GM10847 (cell line): ENCODE data around the gene PNLIPRP2.

Experiments used
- POLR2A ChIP-seq: IDR thresholded peaks from 2 replicates; pipeline ENCODE4 v1.6.1; 2011; ENCODE audit not compliant: insufficient read length; ENCODE audit errors: extremely low read depth

PNLIPRP2 gene

DNA sequence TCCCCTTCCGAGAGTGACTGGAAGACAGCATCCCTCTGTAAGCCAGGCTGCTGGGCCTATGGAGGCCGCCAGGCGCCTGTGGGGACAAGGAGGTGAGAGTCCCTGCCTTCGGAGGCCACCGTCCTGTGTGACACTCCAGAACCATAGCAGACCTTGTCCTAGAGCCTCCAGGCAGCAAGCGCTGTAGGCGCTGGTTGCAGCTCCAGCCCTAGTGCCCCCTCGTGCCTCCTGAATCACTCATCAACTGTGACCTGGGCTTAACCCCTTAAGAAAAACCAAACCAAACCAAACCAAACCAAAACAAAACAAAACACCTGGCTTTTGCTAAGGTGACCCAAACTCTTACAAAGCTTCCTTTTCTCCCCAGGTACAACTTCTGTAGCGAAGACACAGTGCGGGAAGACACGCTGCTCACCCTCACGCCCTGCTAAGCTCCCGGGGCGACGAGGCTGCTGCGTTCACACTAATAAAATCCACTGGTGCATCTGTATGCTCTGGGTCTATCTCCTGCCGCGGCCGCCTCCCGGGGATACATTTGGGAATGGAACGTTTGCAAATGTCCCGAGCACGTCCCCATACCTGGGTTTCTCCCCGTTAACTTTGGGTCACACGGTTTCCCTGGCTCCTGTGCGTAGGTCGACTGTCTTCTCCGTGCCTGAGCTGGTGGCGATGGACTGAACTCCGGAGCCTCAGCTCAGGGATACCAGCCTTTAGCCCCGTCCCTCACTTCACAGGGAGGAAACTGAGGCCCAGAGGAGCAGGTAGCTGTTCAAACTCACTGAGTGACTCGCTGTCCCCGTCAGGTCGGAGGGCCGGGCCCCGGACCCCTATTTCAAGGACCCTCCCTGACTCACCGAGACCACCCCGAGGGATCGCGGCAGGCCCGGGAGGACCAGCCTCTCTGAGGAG lies 11.8 kb upstream of the PNLIPRP2 start:
- no peak for TF ChIP-seq POLR2A

DNA sequence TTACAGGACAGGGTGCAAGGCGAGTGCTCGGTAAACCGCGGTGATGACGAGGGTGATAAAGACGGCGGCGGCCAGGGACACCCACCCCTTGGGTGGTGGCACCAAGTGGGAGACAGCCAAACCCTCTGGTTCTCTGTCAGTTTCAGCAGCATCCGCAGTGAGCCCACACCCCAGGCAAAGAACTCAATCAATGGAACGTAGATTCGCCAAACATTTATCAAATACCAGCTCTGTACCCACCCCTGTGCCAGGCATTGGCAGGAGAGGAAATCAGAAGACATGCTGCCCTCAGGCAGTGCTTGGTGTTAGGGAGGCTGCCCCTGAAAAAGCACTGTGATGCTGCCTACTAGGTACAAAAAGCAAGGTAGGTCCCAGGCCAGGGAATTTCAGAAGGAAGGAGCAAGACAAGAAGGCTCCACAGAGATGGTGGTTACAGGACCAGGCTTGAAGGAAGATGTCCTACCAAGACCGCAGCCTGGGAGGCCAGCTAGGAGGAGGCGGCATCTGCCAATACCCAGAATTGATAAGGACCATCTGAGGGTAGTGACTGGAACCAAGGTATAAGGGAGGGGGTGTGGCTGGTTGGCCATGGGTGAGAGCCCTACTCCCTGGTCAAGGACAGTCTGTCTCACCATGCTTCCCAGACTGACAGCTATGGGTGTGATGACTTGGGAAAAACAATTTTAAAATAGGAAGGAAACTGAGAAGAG lies 10.2 kb upstream of the PNLIPRP2 start:
- no peak for TF ChIP-seq POLR2A

DNA sequence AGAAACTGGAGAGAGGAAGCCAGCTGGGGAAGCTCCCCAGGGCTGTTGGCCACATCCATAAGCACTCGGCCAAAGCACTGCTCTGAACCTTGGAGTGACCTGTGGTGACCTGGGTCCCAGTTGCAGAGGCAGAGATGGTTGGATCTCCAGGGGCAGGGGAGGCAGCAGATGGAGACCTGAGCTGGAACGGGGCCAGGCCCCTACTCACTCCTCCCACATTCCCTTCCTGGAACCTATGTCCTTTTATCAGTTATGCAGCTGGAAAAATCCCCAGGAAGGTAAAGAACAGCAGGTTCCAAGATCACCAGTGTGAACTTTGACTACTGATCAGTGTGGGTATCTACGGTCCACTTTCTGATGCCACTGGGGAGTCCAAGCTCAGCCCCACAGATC lies 9.6 kb upstream of the PNLIPRP2 start:
- TF ChIP-seq POLR2A: no peak

DNA sequence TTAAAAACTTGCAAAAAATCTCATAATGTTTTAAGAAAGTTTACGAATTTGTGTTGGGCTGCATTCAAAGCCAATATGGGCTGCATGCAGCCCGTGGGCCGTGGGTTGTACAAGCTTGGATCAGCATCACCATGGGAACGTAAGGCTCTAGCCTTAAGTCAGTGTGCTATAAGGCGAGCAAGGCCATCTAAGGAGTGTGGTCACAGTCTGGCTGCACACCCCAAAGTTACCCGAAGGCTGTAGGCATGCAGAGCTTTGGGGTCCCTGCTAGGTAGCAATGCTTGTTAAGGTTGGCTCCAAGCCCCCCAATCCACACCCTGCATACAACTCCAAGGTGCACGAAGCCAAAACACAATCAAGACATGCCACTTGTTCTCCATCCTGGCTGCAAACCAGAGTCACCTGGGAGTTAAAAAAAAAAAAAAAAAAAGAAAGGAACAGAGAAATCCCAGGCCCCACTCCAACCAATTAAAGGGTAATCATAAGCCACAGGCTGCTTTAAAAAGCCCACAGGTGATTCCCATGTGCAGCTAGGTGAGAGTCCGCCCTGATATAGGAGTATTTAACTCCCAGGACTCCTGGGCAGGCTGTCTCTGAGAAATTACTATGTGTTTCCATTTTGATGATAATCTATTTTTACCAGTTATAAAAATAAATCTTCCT lies 8.5 kb upstream of the PNLIPRP2 start:
- no peak for TF ChIP-seq POLR2A

DNA sequence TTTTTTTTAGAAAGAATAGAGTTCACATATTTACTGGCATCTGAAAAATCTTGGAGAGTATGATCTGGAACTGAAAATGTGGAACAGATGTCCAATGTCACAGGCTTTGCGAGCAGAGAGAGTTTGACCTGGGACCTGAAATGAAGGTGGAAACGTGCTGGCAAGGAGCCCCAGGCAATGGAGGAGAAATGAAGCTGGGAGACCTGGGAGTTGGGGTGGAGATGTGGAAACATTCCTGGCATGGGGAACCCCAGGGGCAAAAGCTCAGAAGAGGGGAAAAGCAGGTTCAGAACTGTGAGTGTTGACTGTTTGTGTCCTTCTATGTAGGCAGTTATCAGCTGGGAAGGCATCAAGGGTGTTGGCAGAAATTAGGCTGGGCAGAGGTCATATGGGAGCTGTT lies 7.3 kb upstream of the PNLIPRP2 start:
- no peak for TF ChIP-seq POLR2A

DNA sequence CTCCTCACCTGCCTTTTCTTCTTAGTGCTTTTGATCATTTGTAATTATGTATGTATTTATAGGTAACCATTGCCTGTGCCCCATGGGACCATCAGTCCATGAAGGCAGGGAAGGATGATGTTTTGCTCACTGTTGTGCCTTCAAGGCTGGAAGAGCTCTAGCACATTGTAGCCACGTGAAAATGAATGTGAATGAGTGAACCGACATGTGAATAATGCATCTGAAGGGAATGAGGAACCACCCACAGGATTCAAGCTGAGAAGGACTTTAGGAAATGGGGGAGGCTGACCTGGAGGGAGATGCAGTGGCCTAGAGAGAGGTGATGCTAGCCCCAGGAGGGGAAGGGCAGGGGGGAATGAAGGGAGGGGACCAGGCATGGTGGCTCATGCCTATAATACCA lies 6.0 kb upstream of the PNLIPRP2 start:
- TF ChIP-seq POLR2A: no peak

DNA sequence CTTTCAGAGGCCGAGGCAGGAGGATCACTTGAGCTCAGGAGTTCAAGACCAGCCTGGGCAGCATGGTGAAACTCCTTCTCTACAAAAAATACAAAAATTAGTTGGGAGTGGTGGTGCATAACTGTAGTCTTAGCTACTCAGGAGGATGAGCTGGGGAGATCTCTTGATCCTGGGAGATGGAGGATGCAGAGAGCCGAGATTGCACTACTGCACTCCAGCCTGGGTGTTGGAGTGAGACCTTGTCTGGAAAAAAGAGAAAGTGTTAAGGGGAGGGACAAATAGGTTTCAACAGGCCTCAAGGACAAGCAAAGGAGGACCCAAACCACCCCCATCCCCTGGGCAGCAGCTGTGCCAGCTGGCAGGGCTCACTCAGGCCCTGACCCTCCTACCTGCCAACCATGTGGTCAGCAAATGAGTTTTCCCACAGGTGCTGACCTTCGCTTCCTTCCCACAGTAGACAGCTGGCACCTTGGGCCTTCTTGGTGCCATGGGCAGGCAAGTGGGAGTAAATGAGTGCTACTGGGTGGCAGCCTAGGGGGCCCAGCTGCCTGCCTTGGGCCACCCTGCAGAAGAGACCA lies 5.5 kb upstream of the PNLIPRP2 start:
- TF ChIP-seq POLR2A: no peak

DNA sequence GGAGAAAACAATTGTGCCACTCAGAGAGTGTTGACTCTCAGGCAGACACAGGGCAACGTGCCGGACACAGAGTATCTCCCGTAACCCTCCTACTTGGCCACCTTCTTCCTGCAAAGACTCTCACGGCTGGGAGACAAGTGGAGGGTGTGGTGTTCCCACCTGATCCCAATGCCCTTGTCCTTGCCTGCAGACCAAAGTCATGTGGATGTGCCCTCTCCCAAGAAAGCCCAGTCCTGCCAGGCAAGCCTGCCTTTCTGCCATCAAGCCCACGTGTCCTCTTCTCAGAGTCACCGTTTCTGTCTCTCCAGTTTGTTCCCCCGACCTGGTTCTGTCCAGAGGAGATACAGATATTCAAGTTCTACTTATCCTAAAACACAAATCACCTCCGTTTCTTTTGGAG lies 723 bp downstream of the PNLIPRP2 start:
- no peak for TF ChIP-seq POLR2A

DNA sequence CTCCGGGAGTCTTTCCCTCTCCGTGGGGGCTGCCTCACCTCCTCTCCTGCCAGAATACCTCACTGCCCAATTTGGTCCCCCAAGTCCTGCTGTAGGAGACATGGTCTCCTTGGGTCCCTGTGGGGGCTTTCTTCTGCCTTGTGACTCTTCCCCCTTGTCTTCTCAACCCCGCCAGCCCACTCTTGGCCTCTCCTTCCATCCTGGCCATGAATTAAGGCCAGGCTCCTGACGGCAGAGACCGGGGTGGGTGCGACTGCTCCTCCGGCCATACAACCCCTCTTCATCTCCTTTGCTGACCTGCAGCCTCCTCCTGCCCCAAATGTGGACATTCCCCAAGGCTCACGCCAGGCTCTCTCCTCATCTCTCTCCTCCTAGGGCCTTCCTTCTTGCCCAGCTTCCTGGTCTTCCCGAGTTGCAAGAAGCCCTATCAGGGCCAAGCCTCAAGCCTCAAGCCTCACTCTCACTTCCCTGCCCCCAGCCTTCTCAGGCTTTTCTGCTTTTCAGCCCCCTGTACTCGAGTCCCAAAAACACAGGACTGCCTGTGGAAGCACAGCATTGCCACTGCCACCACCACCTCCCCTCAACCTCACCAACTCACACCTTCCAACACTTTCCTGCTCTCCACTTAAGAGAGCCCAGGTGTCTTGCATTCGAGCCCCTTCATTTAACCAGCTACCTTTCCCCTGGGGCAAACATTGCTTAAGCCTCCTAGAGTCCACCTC lies 1.3 kb downstream of the PNLIPRP2 start:
- no peak for TF ChIP-seq POLR2A

DNA sequence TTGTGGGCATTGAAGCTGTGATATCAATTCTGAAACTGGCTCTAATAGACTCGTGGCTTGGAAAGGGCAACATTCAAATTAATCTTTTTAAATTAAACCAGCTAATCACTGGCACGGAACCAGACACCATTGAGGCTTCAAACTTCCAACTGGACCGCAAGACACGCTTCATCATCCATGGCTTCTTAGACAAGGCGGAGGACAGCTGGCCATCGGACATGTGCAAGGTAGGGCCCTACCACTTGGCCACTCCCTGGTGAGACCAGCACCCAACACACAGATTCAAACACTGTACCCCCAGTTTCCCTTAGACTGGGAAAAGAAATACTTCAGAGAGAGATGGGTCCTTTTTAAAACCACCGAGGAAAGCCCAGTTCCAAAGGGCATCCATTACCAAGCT lies 5.1 kb downstream of the PNLIPRP2 start:
- TF ChIP-seq POLR2A: no peak

DNA sequence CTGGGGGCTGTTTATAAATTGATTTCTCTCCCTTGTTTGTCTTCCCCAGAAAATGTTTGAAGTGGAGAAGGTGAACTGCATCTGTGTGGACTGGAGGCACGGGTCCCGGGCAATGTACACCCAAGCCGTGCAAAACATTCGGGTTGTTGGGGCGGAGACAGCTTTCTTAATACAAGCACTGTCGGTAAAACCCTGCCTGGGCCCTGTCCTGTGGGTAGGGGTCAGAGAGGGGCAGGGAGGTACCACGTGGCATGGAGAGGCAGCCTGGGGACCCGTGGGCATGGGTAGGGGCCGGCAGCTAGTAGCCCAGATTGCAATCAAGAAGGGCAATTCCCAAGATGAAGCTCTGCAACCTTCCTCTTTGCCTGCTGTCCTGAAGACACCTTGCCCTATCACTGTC lies 6.1 kb downstream of the PNLIPRP2 start:
- TF ChIP-seq POLR2A: no peak

DNA sequence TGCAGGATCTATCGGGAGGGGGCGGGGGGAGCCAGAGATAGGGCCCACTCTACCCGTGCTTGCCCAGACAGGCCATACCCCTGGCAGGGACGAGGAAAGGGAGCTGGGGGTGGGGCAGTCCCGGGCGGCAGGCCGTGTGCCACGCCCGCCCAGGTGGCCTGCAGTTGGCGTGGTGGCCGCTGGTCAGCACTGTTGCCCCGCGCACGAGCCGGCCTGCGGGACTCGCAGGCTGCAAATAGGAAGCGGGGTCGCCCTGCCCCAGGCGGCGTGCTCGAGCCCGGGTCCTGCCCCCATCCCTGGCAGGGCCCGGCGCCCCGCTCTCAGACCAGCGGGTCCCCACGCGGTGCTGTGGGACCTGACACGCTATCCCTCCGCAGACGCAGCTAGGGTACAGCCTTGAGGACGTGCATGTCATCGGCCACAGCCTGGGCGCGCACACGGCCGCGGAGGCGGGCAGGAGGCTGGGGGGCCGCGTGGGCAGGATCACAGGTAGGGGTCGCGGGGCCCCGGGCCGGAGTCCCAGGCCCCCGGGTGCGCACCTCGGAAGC lies 6.7 kb downstream of the PNLIPRP2 start:
- no peak for TF ChIP-seq POLR2A

DNA sequence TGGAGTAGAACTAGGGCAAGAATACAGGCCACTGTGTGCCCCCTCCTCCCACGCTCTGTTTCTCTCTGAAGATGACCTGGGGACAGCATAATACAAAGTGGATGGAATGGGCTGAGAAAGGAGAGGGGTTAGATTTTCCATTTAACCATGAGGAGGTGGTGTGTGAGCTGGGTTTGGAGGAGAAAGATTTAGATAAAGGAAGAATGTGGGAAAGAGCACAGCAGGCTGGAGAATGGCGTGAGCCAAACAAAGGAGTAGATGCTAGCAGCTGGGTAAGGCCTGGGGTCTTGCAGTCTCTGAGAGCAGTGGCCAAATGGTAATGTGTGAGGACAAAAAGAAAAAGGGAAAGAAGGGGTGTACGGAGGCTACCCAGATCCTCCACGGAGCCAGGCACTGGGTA lies 8.6 kb downstream of the PNLIPRP2 start:
- no peak for TF ChIP-seq POLR2A

DNA sequence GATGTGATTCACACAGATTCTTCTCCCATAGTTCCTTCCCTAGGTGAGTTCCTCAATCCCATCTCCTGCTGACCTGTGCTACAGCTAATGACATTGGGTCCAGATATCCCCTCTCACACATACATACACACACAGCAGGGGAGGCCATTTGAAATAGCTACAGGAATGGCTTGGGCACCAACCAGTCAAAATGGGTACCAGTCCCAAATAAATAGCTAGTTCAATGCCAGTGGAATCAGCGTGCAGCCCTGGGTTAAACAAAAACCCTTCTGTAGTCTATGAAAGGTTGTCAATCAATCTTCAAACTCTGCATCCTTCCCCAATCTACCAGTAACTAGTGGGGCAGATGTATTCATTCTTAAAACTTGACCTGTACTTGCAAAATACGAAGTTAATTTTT lies 9.3 kb downstream of the PNLIPRP2 start:
- no peak for TF ChIP-seq POLR2A

DNA sequence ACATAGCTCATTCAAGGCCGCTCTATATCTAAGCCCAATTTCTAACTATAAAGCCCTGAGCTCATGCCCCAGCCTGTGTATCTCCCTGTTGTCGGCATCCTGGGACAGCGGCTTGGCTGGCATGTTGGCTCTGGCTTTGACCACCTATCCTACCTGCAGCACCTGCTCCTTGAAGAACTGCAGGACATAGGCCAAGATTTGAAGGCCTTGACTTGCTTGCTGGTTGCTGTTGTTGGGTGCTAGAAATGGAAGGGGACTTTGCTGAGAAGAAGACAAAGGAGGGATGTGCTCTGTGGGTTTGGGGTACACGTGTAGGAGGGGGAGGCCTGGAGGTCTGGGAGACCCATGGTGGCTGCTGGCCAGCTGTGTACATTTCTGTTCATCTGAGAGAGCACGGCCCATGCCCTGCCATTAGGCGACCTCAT lies 11.1 kb downstream of the PNLIPRP2 start:
- TF ChIP-seq POLR2A: no peak
